HCT116 (cell line): Measurements from ENCODE around the gene KIRREL3.

ENCODE experiments used
- ATF3 ChIP-seq: IDR thresholded peaks from 2 replicates; pipeline ENCODE4 v1.6.1; 2012
- CBX3 ChIP-seq: IDR thresholded peaks from 2 replicates; pipeline ENCODE4 v1.6.1; 2012; ENCODE audit warnings: low read depth
- CTCF ChIP-seq, 3 experiments: fragments of 200-600 bp in 1 of 3; sonication (generic) in 1 of 3; IDR thresholded peaks in 2 of 3; conservative IDR thresholded peaks in 1 of 3; 2 replicates each; pipeline ENCODE4 v1.5.1; 2012 to 2017; ENCODE audit warnings: low read depth in 2 of 3, low read length in 2 of 3, antibody characterized with exemption in 1 of 3, borderline replicate concordance in 1 of 3, control low read depth in 1 of 3, mild to moderate bottlenecking in 1 of 3, mixed read lengths in 1 of 3, mixed run types in 1 of 3, moderate library complexity in 1 of 3; ENCODE audit not compliant: insufficient read depth in 1 of 3
- EZH2 ChIP-seq: fragments of 200-600 bp; sonication (generic); IDR thresholded peaks from 2 replicates; pipeline ENCODE4 v1.6.1; 2017; ENCODE audit warnings: antibody characterized with exemption, mixed run types
- FOSL1 ChIP-seq: IDR thresholded peaks from 2 replicates; pipeline ENCODE4 v1.6.1; 2012; ENCODE audit warnings: low read depth
- POLR2A ChIP-seq: IDR thresholded peaks from 2 replicates; pipeline ENCODE4 v1.7.0; 2011; ENCODE audit warnings: borderline replicate concordance; ENCODE audit not compliant: insufficient read depth, insufficient read length; ENCODE audit errors: extremely low read depth
- POLR2AphosphoS5 ChIP-seq: IDR thresholded peaks from 2 replicates; pipeline ENCODE4 v1.6.1; 2011; ENCODE audit warnings: mild to moderate bottlenecking, low read depth, low read length, moderate library complexity
- RAD21 ChIP-seq: IDR thresholded peaks from 2 replicates; pipeline ENCODE4 v1.6.1; 2012; ENCODE audit warnings: low read depth, mild to moderate bottlenecking
- REST ChIP-seq: IDR thresholded peaks from 2 replicates; pipeline ENCODE4 v1.6.1; 2012; ENCODE audit warnings: low read depth
- SIN3A ChIP-seq: IDR thresholded peaks from 2 replicates; pipeline ENCODE4 v1.6.1; 2012; ENCODE audit warnings: low read depth
- TCF7L2 ChIP-seq: IDR thresholded peaks from 2 replicates; pipeline ENCODE4 v1.7.0; 2011; ENCODE audit warnings: borderline replicate concordance, inconsistent platforms; ENCODE audit not compliant: insufficient read depth, insufficient read length; ENCODE audit errors: extremely low read depth
- YY1 ChIP-seq: IDR thresholded peaks from 2 replicates; pipeline ENCODE4 v1.6.1; 2011; ENCODE audit warnings: low read length, low read depth, moderate library complexity, mild to moderate bottlenecking; ENCODE audit not compliant: insufficient replicate concordance; ENCODE audit errors: extremely low read depth
- ZFX ChIP-seq: fragments of 450-650 bp; IDR thresholded peaks from 2 replicates; pipeline ENCODE4 v1.6.1; 2017
- ZNF274 ChIP-seq: fragments of 200-500 bp; sonication (Bioruptor generic); IDR thresholded peaks from 2 replicates; pipeline ENCODE4 v1.6.1; 2014; ENCODE audit warnings: mild to moderate bottlenecking, low read depth, low read length, inconsistent platforms

- no peak for TF ChIP-seq EZH2
- TF ChIP-seq POLR2A = no peak
- no peak for TF ChIP-seq SIN3A
- TF ChIP-seq REST = no peak
- TF ChIP-seq TCF7L2 = no peak
- no peak for TF ChIP-seq ATF3
- TF ChIP-seq CTCF (IDR thresholded peaks at IDR 0.05 in 2 of 3, conservative IDR thresholded peaks at IDR 0.05 in 1 of 3; ENCODE audit: borderline replicate concordance in 1 of 3, insufficient read depth in 1 of 3, low read depth in 2 of 3, low read length in 2 of 3) = no peak
- no peak for TF ChIP-seq POLR2AphosphoS5
- no peak for TF ChIP-seq ZFX
- TF ChIP-seq YY1 = no peak
- no peak for TF ChIP-seq FOSL1
- TF ChIP-seq RAD21 = no peak
- TF ChIP-seq ZNF274 = no peak
- no peak for TF ChIP-seq CBX3
Observed at GRCh38 chr11:126384449-126385070, 616.0 kb downstream of the KIRREL3 start.
